NK-92 (cell line): ENCODE results near the gene CDH4.
"Not testable (repeated sequence)": the region's sequence is repeated elsewhere in the genome, so short reads cannot be mapped to it uniquely, and the experiment has no call there.

Experiments used
- DNase-seq: peaks from one replicate; lab custom pipeline; 2025; ENCODE audit not compliant: unreplicated experiment; lab: John Stamatoyannopoulos, UW

The CDH4 gene

DNA sequence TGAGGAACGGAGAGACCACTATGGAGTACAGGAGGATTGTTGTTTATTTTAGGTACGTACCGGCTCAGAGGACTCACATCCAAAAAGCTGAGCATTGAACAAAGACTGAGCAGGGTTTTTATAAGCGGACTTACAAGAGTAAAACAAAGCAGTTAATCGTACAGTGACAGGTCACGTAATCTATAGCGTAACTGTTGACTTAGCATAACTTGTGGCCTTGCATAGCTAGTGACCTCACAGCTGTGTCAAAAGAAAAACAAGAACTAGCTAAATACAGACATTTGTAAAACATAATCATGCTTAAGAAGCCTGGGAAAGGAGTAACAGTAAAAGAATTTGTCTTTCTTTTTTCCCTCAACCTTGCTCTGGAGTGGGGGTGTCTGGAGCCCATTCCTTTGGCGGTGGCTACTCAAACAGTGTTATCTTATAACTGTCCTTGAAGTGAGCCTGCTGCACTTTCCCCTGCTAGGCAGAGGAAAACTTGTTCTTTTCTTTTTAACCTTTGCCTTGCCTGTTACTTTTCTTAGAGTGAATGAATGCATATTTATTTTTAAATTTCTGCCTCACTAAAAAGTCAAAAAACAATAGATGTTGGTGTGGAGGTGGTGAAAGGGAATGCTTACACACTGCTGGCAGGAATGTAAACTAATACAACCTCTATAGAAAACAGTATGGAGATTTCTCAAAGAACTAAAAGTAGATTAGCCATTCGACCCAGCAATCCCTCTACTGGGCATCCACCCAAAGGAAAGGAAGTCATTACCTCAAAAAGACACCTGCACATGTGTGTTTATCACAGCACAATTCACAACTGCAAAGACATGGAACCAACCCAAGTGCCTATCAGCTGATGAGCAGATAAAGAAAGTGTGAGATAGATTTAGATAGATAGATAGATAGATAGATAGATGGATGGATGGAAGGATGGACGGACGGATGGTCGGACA, 704.6 kb downstream of the CDH4 start:
- no peak for DNase-seq

DNA sequence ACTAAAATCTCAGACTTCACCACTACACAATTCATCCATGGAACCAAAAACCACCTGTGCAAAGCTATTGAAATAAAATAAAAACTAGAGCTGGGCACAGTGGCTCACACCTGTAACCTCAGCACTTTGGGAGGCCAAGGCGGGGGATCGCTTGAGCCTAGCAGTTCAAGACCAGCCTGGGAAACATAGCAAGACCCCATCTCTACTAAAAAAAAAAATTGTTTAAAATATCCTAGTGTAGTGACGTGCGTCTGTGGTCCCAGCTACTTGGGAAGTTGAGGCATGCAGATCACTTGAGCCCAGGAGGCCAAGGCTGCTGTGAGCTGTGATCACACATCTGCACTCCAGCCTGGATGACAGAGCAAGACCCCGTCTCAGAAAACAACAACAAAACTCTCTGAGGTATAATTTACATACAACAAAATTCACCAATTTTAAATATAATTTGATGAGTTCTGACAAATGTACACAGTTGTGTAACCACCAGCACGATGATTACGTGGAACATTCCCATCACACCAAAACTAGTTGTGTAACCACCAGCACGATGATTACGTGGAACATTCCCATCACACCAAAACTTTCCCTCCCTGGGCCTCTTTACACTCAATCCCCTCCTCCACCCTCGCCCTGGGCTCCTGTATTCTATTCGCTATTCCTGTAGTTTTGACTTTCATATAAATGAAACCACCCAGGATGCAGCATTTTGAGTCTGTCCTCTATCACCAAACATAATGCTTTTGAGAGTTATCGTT, 706.1 kb downstream of the CDH4 start:
- DNase-seq: no peak

DNA sequence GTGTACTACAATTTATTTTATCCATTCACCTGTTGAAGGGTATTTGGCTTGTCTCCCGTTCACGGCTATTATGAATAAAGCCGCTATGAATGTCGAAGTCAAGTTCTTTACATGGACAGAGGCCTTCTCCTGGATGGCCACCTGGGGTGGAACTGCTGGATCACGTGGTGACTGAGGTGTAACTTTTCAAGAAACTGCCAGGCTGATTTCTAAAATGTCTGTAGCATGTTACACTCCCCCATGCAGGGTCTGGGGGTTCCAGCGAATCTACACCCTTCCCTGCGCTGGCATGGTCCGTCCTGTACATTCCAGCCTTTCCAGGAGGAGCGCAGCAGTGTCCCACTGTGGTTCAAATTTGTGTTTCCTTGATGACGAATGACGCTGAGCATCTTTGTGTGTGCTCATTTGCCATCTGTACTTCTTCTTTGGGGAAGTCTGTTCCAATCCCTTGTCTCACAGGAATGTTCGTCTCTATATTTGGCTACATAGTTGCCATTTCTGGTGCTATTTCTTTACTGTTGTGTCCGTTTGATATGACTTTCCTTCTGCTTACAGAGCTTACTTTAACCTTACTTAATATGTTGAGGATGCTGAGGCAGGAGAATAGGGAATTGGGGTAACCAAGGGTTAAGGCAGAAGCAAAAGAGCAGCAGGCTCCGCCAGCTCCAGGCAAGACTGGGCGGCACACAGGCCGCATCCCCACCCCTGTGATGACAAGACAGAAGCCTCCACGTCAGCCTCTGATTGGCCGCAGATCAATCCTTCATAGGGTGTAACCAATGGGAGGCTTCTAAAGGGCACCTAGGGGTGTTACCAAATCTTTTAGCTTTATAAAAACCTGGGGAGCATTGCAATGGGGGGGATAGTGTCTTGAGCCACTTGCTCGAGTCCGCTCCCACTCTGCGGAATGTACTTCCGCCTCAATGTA, 707.0 kb downstream of the CDH4 start:
- DNase-seq: no peak

DNA sequence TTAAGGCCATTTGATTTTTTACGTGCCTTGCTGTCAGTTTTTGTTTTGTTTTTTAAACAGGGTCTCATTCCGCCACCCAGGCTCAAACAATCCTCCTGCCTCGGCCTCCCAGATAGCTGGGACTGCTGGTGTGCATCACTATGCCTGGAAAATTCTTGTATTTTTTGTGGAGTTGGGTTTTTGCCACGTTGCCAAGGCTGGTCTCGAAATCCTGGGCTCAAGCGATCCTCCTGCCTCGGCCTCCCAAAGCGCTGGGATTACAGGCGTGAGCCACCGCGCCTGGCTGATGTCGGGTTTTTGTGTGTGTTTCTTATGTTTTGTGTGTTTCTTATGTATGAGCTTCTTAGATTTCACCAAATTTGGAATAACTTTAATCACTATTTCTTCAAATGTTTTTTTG, 708.8 kb downstream of the CDH4 start:
- DNase-seq: no peak

DNA sequence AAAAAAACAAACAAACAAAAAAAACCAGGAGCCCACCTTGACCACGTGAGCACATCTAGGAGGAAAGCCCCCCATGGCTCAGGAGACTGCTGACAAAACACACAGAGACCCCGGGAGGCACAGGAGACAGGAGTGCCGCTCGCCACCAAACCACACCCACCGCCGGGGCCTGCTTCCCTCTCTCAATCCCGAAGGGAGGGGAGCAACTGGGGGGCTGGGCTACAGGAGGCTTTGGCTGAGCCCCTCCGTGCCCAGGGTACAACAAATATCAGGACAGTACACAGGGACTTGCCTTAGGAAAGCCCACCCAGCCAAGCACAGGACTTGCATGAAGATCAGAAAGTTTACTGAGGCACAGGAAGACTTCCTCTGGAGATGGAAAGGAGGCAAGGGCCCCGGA, 711.1 kb downstream of the CDH4 start:
- no peak for DNase-seq

DNA sequence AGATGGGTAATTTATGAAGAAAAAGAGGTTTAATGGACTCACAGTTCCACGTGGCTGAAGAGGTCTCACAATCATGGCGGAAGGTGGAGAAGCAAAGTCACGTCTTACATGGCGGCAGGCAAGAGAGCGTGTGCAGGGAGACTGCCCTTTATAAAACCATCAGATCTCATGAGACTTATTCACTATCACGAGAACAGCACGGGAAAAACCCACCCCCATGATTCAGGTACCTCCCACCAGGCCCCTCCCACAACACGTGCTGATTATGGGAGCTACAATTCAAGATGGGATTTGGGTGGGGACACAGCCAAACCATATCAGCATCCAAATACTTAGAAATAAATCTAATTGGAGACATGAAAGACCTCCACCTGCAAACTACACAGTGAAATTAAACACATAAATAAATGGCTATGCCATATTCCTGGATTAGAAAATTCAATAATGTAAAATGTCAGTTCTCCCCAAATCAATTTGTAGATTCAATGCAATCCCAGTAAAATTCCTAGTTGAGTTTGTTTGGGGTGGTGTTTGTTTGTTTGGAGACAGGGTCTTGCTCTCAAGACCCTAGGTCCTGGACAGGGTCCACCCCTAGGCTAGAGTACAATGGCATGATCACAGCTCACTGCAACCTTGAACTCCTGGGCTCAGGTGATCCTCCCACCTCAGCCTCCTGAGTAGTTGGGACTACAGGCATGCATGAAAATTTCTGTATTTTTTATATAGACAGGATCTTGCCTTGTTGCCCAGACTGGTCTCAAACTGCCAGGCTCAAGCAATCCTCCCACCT, 712.0 kb downstream of the CDH4 start:
- no peak for DNase-seq

DNA sequence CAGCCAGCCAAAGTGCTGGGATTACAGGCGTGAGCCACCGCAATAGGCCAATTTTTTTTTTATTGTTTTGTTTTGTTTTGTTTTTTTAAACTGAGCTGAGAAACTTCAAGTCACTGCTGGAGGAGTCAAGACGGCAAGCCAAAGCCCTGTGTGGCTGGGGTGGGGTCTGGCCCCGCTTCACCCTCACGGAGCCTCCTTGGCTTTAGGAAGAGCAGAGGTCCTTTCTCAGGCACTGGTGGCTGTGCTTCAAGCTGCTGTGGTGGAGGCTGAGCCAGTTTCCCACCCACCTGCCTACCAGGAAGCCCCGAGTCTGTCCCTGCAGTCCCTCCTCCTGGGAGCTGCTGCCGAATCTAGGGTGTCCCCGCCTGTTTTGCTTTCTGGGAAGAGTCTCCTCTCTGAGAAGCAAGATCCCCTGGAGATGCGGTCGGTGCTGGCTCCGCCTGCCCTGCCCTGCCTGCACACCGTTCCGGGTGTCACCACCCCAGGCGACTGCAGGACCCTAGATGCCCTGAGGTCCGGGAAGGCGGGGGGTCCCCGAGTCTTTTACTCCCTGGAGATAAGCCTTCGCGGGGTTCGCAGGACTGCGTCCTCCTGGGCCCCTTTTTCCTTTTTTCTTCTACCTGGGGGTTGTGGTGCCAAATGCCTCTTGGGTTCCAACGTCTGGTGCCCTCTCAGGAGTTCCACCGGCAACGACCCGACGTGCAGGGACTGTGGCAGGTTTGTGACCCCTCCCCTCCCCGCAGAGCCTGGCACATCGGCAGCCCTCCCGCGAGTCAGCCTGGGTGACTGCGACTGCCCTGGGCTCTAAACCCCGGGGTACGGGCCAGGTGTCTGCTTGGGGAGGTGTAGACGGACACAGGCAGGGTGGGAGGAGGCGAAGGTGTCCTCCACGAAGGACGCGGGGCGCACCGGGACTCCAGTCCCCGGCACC, 712.9 kb downstream of the CDH4 start:
- no peak for DNase-seq

DNA sequence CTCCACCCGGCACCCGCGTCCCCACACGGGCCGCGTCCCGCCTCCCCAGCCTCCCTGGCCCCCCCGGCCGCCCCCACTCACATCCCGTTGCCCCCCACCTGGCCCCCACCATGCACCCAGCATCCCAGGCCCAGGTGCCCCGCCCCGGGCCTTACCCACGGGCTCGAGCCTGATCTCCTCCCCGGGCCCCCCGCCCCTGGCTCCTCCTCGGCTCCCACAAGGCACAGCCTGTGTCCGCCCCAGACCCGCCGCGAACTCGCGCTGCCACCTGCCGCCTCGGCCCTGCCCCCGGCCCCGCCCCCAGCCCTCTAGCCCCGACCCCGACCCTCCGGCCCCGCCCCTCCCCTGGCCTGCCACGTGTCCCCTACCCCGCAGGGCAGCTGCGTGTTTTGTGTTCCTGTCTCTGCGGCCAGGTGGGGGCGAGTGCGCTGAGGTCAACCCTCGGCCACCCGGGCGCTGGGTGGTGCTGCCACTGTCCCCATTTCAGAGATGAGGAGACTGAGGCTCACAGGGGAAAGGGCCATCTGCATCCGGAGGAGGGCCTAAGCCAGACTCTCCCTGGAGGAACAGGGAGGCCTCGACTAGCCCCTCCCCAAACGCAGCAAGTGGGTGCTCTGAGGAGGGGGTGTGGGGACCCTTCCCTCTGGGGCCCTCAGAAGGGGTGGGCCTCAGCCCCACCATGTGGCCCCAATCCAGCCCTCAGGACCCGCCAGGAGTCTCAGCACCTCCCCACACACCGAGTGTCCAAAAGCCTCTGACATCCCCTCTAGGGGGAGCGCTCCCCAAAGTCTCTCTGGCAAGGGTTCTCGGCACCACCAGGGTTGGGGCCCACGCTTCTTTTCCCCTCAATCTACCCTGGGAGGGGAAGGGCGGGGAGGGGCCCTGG, 713.8 kb downstream of the CDH4 start:
- DNase-seq: no peak

DNA sequence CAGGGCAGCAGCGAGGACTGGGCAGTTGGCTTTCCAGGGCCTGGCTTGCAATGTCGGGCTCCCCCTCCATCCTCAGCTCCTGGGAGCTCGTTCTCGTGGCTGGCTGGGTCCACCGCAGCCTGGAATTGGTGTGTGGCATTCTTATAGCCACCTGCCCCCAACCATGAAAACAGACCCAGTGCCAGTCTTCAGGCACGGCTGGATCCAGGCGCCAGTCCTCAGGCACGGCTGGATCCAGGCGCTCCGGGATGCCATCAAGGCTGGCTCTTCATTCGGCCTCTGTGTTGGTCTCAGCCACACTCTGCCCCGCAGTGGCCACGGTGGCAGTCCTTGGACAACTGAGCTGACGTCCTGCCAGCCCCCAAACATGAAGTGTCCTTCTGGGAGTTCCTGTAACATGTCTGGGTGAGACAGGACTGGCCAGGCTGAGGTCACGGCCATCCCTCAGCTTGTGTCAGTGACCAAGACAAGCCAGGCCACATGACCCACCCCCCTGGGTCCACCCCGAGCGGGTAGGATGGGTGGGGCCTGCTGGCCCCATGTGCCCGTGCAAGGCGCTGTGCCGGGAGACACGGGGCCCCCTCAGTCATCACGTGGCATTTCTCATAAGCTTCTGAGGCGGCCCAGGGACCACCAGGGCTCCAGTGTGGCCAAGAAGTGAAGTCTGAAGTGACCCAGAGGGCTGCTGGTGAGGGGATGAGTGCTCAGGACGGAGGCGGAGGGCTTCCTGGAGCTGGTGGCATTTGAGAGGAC, 714.6 kb downstream of the CDH4 start:
- no peak for DNase-seq

DNA sequence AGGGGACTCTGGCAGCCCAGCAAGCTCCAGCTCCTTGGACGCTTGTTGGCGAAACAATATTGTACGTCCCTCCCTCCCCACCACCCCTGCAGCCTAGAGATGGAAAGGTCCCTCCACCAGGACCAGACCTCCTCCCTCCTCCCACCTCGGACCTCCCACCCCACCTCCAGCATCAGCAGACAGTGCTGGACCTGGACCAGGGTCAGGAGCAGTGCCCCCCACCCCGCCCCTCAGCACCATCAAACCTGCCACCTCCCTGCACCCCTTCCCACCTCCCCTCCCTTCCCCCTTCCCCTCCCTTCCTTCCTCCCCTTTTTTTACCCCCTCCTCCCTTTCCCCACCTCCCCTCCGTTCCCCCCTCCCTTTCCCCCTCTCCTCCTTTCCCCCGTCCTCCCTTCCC, 715.2 kb downstream of the CDH4 start:
- no peak for DNase-seq

DNA sequence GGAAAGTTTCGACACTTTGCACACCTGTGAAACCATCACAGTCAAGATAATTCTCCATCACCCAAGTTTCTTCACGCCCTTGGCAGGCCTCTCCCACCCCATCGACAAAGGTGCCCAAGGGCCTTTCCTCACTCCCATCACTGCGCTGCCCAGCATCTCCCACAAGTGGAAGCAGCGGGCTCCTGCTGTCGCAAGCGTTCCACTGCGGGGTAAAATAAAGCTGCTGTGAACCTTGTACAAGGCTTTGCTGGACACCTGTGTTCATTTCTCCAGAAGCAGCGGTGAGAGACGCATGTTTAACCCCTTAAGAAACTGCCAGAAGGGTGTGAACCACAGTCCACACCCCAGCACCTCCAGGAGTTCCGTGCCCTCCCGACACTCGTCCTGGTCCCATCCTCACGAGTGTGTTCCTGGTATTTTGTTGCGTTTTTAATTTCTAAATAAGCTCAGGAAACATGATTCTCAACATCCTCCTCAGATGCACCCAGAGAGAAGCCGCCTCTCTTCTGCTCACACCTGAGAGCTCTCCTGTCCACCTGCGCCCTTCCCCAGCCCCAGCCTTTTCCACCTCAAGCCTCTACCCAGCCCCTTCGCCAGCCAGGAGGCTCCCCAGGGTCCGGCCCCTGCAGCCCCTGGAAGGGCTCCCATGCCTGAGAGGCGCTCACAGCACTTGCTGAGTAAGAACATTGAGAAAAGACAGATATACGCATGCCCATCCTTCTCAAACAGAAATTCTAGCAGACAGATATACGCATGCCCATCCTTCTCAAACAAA, 716.2 kb downstream of the CDH4 start:
- DNase-seq: no peak

DNA sequence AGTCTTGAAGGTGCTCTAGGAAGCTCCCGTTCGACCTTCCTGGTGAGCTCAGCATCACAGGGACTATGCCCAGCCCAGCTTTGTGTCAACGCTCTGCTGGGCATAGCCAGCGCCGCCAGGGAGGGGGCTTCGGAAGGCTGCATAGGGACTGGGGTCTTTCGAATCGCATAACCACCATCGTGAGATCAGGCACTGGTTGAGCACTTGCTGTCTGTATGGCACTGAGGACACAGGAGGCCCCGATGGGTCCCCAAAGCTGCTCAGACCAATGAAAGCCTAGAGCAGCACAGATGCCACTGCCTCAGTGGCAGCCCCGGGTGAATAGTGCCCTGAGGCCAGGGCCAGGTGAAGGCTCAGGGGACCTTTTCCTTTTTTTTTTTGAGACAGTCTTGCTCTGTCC, 716.9 kb downstream of the CDH4 start:
- DNase-seq: no peak

DNA sequence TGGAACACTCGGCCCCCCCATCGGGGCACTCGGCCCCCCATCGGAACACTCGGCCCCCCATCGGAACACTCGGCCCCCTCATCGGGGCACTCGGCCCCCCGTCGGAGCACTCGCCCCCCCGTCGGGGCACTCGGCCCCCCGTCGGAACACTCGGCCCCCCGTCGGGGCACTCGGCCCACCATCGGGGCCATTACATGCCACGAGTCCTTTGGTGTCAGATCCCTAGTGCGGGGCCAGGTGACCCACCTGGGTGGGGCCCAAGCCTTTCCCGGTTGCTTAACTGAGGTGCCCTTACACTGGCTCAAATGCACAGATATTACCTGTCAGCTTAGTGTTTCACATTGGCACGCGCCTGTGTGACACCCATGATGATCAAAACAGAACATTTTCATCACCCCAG, 717.7 kb downstream of the CDH4 start:
- no peak for DNase-seq

DNA sequence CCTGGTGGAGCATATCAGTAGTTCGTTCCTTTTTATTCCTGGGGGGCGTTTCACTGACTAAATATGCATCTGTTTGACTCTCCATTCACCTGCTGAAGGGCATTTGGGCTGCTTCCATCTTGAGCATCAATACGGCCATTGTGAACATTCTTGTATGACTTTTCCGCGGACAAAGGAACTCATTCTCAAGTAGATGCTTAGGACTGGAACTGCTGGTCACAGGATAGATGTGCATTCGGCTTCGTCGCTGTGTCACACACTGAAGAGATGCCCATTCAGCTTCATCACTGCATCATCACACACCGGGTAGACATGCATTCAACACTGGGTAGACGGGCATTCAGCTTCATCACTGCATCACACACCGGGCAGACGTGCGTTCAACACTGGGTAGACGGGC, 718.3 kb downstream of the CDH4 start:
- DNase-seq: no peak

DNA sequence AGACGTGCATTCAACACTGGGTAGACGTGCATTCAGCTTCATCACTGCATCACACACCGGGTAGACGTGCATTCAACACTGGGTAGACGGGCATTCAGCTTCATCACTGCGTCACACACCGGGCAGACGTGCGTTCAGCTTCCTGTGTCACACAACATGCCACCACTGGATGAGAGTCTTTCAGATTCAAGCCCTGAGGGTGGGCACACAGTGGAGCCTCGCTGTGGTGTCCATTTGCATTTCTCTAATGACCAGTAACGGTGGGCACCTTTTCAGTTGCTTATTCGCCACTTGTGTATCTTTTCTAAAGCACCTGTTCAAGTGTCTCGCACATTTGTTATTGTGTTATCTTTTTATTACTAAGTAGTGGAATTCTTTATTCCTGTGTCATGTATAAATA, 719.5 kb downstream of the CDH4 start:
- not testable (repeated sequence) for DNase-seq

DNA sequence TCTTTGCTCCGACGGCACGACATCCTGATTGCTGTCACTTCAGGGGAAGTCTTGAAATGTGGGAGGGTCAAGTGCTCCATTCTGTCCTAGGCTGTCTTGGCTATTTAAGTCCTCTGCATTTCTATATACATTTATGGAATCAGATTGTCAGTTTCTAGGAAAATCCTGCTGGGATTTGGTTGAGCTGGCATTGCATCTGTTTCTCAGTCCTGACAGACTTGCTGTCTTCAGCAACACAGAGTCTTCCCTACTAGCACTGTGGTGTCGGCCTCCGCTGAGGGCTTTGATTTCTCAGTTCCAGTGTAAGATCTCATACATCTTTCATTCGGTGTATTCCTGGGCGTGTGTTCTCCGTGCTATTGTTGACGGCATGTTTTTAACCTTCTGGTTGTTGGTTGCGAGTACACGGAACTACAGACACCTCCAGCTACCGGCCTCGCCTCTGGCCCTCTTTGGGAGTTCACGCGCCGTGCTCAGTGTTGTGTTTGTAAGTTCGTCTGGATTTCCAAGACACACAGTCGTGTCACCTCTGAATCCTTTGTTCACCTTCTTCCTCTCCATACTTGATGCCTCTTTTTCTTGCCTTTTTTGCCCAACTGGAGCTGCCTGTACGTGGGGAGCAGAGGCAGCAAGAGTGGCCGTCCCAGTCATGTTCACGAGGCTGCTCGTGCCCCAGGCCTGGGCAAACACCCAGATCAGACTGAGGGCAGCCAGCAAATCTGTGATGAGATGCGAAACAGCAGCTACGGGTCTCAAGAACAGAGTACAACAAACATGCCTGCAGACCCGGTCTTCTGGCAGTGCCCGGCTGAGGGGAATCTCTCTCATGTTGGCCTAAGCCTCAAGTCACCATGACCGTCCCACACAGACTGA, 720.8 kb downstream of the CDH4 start:
- no peak for DNase-seq
